Fibroblast of skin of back (primary cell): ENCODE data around the gene HECA.
"Not testable (repeated sequence)": the region's sequence is repeated elsewhere in the genome, so short reads cannot be mapped to it uniquely, and the experiment has no call there.

Experiments
- DNase-seq: peaks from one replicate; pipeline ENCODE4 v3.0.0-alpha.2; 2013

The HECA gene

DNA sequence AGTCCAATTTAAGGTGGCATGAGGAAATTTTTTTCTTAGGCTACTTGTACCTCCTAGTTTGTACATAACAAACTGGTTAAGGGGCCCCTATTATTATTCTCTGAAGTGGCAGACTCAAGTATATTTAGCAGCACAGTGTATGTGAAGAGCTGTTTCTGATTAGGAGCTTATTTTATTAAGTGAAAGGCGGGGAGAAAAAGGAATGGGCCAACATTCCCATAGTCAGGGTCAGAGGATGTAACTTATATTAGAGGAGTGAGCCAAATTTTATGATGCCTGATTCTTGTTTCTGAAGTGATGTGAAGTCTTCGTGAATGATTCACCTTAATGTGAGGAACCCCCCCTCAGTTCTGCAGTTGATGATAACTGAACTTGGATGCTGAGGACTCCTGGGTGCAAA is 2.8 kb downstream of the HECA start:
- DNase-seq, result peak; percentile 63

- not testable (repeated sequence) for DNase-seq
Observed at GRCh38 chr6:139140854-139141253, 6.0 kb downstream of the HECA start.

- no peak for DNase-seq
Observed at GRCh38 chr6:139142262-139142661, 7.4 kb downstream of the HECA start.

- DNase-seq, result no peak
Observed at GRCh38 chr6:139143111-139143510, 8.2 kb downstream of the HECA start.

- DNase-seq, result no peak
Observed at GRCh38 chr6:139144490-139145085, 9.7 kb downstream of the HECA start.

- DNase-seq, result no peak
Observed at GRCh38 chr6:139145661-139146060, 10.8 kb downstream of the HECA start.

DNA sequence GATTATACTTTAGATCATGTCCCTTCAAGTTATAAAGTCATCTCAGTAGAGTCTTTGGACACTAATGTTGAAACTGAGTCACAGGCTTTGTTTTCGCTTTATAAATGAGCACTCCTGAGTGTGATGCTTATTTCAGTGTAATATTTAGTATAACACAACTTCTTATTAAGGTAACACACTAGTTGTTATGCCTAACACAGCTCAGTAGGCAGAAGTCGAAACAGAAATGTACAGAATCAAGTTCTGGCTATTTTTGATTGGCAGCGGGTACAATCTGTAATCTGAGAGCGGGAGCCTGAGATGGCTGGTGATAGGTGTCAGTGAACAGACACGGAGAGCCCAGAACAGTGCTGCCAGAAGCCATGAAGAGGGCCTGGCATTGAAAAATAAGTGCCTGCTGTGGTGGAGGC is 11.4 kb downstream of the HECA start:
- DNase-seq, result no peak

DNA sequence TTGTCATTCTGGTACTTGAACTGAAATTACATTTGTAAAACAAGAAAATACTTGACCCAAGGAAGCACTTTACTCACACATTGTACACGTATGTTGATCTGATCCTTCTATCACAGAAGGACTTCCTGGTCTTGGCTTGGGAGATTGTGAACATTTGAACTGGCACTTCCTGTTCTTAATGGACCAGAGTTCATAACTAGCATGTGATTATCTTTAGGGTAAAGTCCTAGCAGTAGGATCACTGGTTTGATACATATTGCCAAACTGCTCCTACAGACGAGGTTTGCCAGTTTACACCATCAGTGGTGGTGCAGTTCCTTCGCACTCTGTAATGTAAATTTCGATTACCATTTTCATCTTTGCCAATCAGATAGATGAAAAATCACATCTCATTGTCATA is 12.7 kb downstream of the HECA start:
- no peak for DNase-seq

DNA sequence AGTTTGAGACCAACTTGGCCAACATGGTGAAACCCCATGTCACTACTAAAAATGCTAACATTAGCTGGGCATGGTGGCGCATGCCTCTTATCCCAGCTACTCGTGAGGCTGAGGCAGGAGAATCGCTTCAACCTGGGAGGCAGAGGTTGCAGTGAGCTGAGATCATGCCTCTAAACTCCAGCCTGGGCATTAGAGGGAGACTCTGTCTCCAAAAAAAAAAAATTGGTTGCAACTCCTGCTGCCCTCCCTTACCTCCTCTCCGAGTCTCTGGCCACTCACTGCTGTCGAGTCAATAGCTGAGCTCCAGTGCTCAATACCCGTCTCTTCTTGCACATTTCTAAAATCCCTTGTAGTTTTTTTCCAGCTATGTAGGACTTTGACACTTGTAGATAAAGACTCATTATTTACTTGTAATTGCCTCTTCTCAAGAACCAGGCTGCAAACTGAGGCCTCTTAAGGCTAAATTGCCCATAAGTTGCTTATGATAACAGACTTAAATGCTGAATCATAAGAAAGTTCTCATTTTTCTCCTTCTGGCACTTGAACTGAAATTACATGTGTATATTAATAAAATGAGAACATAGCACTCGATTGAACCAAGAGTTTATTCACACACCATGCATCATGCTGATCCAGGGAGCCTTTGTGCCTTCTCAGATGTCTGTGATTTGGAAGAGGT is 13.8 kb downstream of the HECA start:
- no peak for DNase-seq

DNA sequence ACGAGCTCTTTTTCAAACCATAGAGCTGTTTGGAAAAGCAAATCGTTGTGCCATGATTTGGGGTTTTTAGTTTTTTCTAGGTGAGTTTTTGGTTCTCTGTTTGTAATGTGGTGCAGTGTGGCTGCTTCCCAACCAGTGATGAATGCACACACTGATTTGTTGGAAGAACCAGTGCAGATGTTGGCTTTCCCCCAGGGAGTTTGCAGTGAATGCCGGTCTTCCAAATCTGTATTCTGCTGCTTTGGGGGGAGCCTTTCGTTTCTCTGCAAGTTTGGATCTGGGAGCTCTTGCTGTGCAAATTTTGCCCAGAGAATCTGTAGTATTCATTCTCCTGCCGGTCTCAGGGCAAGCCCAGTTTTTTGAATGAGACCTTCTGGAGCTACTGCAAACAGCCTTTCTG is 14.5 kb downstream of the HECA start:
- DNase-seq, result no peak

DNA sequence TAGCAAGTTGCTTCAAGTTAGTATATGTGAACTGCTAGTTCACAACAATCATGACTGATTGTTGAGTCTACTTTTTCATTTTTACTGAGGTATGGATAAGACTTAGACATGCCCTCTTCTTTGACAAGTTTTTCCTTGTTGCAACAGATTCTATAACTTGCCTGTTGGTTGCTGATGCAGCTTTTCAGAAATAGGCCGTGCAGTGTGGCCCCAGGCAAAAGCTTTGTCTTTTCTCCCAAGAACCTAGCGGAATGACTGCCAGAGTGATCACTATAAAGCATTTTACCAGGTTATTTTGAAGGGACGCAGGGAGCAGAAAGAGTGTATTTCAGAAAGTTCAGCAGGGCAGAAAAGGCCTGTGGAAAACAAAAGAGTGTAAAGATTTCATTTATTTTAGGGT is 16.0 kb downstream of the HECA start:
- DNase-seq, result no peak

DNA sequence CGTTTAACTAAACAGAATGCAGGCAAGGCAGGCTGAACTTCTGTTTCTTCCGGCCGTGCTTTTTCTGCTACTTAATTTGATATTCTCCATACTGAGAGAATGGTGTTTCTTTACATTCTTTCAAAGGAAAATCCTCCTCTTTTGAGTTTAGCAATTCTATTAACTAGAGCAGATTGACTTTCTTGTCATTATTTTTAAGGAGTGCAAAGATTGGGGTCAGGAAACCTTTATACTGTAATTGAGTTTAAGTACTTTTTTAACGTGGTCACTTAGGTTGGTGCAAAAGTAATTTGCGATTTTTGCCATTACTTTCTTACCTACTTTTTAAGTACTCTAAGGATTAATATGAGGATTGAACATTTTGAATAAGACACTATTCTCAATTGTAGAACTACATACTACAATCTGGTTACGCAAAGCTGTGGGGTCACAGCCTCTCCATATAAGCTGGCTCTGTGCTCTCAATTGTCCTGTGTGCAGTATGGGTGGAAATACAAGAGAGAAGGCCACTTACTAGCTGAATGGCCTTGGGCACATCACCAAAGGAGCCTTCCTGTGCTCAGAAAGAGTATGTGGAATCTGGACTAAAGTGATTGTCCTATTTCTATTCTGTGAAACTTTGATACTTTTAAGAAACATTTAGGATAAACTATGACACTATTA is 16.7 kb downstream of the HECA start:
- no peak for DNase-seq

- no peak for DNase-seq
Observed at GRCh38 chr6:139152088-139152891, 17.4 kb downstream of the HECA start.

GRCh38 chr6:139152892-139153271 is 18.0 kb downstream of the HECA start:
- no peak for DNase-seq

GRCh38 chr6:139153855-139154254 is 19.0 kb downstream of the HECA start:
- peak; percentile 79 for DNase-seq

GRCh38 chr6:139154881-139155547 is 20.1 kb downstream of the HECA start:
- DNase-seq, result no peak

- no peak for DNase-seq
Observed at GRCh38 chr6:139156102-139156501, 21.2 kb downstream of the HECA start.

DNA sequence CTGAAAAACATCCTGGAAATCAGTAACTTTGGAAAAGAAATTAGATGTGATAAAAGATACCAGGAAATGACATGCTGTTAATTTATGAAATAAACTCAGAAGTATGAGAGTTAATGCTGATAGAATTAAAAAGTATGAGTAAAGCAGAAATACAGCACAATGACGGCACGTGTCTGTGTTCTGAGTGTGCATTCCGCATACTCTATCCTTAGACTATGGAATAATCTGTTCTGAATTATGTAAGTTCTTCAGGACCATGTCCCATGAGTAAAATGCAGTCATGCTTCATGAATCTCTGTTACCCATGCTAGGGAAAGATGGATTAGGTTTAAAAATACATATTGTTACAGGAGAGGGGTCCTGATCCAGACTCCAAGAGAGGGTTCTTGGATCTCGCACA is 21.7 kb downstream of the HECA start:
- peak; percentile 70 for DNase-seq

- DNase-seq, result not testable (repeated sequence)
Observed at GRCh38 chr6:139157086-139157485, 22.2 kb downstream of the HECA start.

- no peak for DNase-seq
Observed at GRCh38 chr6:139159016-139159415, 24.1 kb downstream of the HECA start.

GRCh38 chr6:139161169-139161568 is 26.3 kb downstream of the HECA start:
- no peak for DNase-seq

GRCh38 chr6:139161817-139162284 is 27.0 kb downstream of the HECA start:
- DNase-seq, result no peak

DNA sequence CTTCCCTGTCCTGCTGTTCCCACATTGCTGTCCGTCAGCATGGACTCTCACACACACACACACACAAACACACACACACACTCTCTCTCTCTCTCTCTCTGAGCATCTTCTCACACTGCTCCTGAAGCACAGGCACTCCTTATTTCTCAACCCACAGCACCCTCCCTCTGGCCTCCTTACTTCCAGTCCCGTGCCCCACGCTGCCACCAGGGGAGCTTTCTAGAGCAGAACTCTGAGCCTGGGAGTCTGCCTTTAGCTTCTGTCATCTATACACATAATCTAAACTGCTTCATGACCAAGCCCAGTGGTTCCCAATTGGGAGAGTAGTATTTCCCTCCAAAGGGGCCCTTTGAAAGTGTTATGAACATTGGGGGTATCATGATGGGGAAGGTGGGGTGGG is 29.1 kb downstream of the HECA start:
- no peak for DNase-seq
